ENCODE data around the gene RNF113A.

DNA sequence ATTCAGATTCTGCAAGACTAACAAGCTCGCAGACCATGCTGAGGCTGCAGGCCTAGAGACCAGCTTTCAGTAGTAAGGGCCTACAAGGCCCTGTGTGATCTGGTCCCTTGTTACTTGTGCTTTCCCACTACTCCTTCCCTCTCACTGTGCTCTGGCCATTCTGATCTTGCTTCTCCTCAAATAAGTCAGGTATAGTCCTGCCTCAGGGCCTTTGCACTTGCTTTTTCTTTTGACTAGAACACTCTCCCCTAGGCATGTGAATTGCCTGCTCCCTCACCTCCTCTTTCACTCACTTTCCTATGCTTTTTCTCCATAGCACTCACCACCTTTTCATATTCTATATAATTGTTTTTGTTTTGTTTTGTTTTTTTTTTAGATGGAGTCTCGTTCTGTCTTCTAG lies 46.3 kb upstream of the RNF113A start:
- TF ChIP-seq, protein P1, sequence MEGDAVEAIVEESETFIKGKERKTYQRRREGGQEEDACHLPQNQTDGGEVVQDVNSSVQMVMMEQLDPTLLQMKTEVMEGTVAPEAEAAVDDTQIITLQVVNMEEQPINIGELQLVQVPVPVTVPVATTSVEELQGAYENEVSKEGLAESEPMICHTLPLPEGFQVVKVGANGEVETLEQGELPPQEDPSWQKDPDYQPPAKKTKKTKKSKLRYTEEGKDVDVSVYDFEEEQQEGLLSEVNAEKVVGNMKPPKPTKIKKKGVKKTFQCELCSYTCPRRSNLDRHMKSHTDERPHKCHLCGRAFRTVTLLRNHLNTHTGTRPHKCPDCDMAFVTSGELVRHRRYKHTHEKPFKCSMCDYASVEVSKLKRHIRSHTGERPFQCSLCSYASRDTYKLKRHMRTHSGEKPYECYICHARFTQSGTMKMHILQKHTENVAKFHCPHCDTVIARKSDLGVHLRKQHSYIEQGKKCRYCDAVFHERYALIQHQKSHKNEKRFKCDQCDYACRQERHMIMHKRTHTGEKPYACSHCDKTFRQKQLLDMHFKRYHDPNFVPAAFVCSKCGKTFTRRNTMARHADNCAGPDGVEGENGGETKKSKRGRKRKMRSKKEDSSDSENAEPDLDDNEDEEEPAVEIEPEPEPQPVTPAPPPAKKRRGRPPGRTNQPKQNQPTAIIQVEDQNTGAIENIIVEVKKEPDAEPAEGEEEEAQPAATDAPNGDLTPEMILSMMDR (IDR thresholded peaks at IDR 0.05): no peak
- TF ChIP-seq POLR2A (IDR thresholded peaks at IDR 0.05): no peak
- no peak for TF ChIP-seq POLR2AphosphoS5 (IDR thresholded peaks at IDR 0.05; ENCODE audit: insufficient read depth in 1 of 2, low read depth in 1 of 2)
